ENCODE measurements around the gene VPS45.
A peak's percentile ranks its signal among the peaks of the same experiment; 100 is the strongest.
"Not testable (repeated sequence)": the region's sequence is repeated elsewhere in the genome, so short reads cannot be mapped to it uniquely, and the experiment has no call there.

The VPS45 gene

GRCh38 chr1:150144606-150145005 lies 77.0 kb downstream of the VPS45 start:
- no peaks in the 10 kb centered on the region for H3K27me3 ChIP-seq (ENCODE audit: insufficient read depth, low read depth, severe bottlenecking)
- peaks cover 2% of the 10 kb centered on the region; the same call in 1 of the 2 replicates for H3K36me3 ChIP-seq
- H3K9me3 ChIP-seq (ENCODE audit: severe bottlenecking) = no peaks in the 10 kb centered on the region
- no peak for TF ChIP-seq CTCF (IDR thresholded peaks at IDR 0.05; ENCODE audit: low read depth, low read length)
- H3K27ac ChIP-seq = no peak overlapping the region
- DNase-seq = no peak
- H3K4me3 ChIP-seq (ENCODE audit: low read depth, low read length) = no peak overlapping the region

GRCh38 chr1:150146016-150146415 lies 78.4 kb downstream of the VPS45 start:
- not testable (repeated sequence) for DNase-seq; H3K27me3 ChIP-seq (ENCODE audit: insufficient read depth, low read depth, severe bottlenecking); H3K9me3 ChIP-seq (ENCODE audit: severe bottlenecking); H3K27ac ChIP-seq; H3K4me3 ChIP-seq (ENCODE audit: low read depth, low read length); H3K36me3 ChIP-seq

GRCh38 chr1:150146849-150147542 lies 79.4 kb downstream of the VPS45 start:
- Histone ChIP-seq H3K9me3 (ENCODE audit: severe bottlenecking) (no peaks in the 10 kb centered on the region), H3K27ac (no peak overlapping the region), H3K4me3 (ENCODE audit: low read depth, low read length) (no peak overlapping the region), H3K27me3 (ENCODE audit: insufficient read depth, low read depth, severe bottlenecking) (no peaks in the 10 kb centered on the region), H3K36me3 (peaks cover 16% of the 10 kb centered on the region)
- no peak for TF ChIP-seq CTCF (IDR thresholded peaks at IDR 0.05; ENCODE audit: low read depth, low read length)
- no peak for DNase-seq

- Histone ChIP-seq H3K27ac (peak overlapping the region; percentile 96), H3K36me3 (peaks cover 33% of the 10 kb centered on the region), H3K27me3 (ENCODE audit: insufficient read depth, low read depth, severe bottlenecking) (no peaks in the 10 kb centered on the region), H3K9me3 (ENCODE audit: severe bottlenecking) (no peaks in the 10 kb centered on the region), H3K4me3 (ENCODE audit: low read depth, low read length) (peak overlapping the region; percentile 64)
- no peak for TF ChIP-seq CTCF (IDR thresholded peaks at IDR 0.05; ENCODE audit: low read depth, low read length)
- DNase-seq = peak; percentile 59
These were observed 81.3 kb downstream of the VPS45 start for GRCh38 chr1:150148837-150149270.

GRCh38 chr1:150149271-150150132 lies 81.9 kb downstream of the VPS45 start, which contains the start of gene PLEKHO1:
PLEKHO1 (plus strand) TSS chr1:150149916; CDS start chr1:150150258, 342 bp downstream.
- H3K27ac ChIP-seq = peak within 1 kb of the TSS; percentile 96
- no peaks in the 10 kb centered on the region for H3K9me3 ChIP-seq (ENCODE audit: severe bottlenecking)
- TF ChIP-seq CTCF (IDR thresholded peaks at IDR 0.05; ENCODE audit: low read depth, low read length) = no peak
- H3K27me3 ChIP-seq (ENCODE audit: insufficient read depth, low read depth, severe bottlenecking) = no peaks in the 10 kb centered on the region
- peak within 1 kb of the TSS; percentile 64 for H3K4me3 ChIP-seq (ENCODE audit: low read depth, low read length)
- peaks cover 39% of the 10 kb centered on the region for H3K36me3 ChIP-seq
- peak; percentile 90 for DNase-seq

All from WERI-Rb-1 (cell line).